Fibroblast of skin of right biceps (primary cell): ENCODE measurements around the gene STK36.

ENCODE experiments used
- DNase-seq: peaks from one replicate; pipeline ENCODE4 v3.0.0-alpha.2; 2013

The STK36 gene, protein sequence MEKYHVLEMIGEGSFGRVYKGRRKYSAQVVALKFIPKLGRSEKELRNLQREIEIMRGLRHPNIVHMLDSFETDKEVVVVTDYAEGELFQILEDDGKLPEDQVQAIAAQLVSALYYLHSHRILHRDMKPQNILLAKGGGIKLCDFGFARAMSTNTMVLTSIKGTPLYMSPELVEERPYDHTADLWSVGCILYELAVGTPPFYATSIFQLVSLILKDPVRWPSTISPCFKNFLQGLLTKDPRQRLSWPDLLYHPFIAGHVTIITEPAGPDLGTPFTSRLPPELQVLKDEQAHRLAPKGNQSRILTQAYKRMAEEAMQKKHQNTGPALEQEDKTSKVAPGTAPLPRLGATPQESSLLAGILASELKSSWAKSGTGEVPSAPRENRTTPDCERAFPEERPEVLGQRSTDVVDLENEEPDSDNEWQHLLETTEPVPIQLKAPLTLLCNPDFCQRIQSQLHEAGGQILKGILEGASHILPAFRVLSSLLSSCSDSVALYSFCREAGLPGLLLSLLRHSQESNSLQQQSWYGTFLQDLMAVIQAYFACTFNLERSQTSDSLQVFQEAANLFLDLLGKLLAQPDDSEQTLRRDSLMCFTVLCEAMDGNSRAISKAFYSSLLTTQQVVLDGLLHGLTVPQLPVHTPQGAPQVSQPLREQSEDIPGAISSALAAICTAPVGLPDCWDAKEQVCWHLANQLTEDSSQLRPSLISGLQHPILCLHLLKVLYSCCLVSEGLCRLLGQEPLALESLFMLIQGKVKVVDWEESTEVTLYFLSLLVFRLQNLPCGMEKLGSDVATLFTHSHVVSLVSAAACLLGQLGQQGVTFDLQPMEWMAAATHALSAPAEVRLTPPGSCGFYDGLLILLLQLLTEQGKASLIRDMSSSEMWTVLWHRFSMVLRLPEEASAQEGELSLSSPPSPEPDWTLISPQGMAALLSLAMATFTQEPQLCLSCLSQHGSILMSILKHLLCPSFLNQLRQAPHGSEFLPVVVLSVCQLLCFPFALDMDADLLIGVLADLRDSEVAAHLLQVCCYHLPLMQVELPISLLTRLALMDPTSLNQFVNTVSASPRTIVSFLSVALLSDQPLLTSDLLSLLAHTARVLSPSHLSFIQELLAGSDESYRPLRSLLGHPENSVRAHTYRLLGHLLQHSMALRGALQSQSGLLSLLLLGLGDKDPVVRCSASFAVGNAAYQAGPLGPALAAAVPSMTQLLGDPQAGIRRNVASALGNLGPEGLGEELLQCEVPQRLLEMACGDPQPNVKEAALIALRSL (N-terminal part only)

DNA sequence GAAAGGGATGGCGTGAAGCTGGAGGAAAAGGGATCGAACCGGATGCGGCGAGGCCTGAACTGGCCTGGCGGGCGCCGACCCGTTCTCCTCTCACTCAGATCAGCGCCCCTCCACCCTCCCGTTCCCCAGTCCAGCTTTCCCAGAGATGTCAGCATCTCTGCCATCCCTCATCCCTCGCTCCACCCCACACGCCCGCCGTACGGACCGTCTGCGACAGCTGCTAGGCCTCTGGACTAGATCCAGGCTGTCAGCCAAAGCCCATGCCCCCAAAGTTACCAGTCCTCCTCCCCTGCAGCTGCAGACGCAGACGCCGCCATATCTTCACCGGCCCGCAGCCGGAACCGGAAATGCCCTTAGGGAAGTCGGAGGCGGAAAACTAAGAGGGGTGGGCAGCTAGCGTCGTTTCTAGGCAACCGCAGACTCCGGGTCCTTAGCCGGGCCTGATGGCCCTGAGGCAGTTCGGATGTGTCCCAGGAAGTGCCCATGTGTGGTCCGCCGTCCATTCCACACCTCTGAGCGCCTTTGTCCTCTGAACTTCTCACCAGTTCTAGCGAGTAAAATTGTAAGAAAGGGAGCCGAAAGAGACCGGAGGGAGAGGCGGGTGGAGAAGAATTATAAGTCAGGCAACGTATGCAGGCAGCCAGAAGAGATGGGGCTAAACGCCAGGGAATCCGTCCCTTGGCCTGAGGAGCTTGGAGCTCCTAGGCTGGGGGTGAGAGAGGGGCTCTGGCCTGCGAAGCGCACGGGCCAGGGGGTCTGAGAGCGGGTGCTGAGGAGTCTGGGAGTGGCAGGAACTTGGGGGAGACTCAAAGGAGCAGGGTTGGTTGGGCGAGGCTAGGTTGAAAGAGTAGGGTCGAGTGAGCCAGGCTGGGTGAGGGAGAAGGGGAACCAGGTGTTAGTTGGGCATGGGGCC is at the start of gene STK36, which contains the start of gene RNF25:
Gene STK36, plus strand, starts transcription at position 433 of the 913 bp plus-strand sequence. CDS start 744 bp downstream, outside the sequence.
Gene RNF25, minus strand, starts transcription at position 349 of the 913 bp plus-strand sequence. Its CDS starts 32 bp downstream, at position 317.
- DNase-seq: peak; percentile 90

DNA sequence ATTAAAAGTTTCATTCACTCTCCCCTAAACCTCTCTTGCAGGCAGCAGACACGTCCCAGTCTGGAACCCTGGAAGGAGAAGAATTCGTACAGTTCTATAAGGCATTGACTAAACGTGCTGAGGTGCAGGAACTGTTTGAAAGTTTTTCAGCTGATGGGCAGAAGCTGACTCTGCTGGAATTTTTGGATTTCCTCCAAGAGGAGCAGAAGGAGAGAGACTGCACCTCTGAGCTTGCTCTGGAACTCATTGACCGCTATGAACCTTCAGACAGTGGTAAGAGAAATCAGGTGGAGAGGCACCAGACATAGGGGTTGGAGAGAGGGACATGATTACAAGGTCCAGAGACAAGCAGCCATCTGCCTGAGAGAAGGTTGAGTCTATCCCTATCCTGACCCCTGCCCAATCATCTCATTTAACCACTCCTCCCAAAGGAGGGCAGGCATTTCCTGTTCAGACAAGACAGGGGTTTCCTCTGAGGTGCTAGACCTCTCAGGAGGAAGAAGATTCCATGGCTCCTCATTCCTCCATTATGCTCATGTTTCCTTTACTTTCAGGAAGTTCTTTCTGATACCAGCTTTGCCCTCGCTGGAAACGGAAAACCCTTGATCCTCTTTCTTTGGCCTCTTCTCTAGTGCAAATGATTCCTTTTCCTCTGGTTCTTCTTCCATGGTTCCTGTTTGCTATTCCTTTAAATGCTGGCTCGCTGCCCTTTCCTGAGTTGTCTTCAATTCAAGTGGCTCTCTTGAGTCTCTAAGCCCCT is 49.1 kb upstream of the STK36 start:
- DNase-seq: peak; percentile 36

GRCh38 chr2:218623366-218623705 is 48.5 kb upstream of the STK36 start:
- no peak for DNase-seq

GRCh38 chr2:218626369-218626768 is 45.5 kb upstream of the STK36 start:
- no peak for DNase-seq

DNA sequence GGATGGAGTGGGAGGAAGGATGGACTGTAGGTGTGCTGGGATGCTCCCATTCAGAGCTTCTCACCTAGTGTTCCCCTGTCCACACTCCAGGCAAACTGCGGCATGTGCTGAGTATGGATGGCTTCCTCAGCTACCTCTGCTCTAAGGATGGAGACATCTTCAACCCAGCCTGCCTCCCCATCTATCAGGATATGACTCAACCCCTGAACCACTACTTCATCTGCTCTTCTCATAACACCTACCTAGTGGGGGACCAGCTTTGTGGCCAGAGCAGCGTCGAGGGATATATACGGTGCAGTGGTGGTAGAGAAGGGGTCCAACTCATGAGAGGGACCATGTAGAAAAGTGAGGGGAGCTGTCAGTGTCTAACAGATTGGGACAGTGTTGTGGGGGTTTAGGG is 43.9 kb upstream of the STK36 start:
- no peak for DNase-seq

DNA sequence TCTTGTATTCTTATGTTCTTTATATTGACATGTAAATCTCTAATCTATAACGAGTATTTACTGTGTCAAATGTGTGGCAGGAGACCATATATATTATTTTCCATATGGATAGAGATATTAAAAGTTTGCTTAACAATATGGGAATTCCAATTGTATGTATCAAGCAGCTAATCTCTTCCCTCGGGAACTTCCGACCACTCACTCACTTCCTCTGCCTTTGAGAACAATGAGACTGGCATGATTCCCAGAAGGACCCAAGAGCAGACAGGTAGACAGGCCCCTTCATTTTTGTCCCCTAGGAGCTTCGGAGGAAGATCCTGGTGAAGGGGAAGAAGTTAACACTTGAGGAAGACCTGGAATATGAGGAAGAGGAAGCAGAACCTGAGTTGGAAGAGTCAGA is 40.0 kb upstream of the STK36 start:
- peak; percentile 65 for DNase-seq

DNA sequence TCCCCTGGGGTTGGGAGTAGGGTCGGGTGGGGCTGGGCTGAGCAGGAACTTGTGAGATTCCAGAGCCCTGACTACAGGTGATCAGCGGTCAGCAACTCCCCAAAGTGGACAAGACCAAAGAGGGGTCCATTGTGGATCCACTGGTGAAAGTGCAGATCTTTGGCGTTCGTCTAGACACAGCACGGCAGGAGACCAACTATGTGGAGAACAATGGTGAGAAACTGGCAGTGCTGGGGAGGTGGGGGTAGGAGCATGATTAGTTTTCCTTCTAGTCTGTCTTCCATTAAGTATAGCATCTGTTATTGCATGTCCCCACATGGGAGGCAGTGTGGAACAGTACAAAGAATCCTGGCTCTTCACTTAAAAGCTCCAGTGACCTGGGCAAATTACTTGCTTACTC is 36.2 kb upstream of the STK36 start:
- no peak for DNase-seq

GRCh38 chr2:218638372-218638771 is 33.5 kb upstream of the STK36 start:
- no peak for DNase-seq

DNA sequence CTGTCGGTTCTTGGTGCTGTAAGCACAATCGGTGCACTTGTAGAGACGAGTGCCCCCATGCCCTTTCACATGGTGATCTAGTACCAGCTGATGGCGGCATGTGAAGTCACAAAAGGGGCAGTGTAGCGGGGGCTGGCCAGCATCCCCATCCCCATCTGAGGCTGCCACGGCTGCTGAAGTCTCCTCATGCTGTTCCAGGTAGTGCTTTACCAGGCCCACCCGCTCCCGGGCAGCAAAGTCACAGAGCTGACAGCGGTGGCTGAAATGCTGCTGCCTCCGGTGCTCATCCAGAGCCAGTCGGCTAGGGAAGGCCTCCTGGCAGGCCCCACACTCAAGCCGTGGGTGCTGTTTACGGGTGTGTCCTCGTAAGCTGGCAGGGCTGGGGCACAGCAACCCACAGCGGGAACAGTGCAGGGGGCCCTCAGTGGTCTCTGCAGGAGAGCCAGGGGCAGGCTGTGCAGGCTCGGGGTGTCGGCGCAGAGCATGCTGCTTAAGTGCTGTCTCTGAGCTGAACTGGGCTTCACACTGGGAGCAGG is 29.7 kb upstream of the STK36 start:
- no peak for DNase-seq

- no peak for DNase-seq
Measured at GRCh38 chr2:218642786-218643185, 29.1 kb upstream of the STK36 start.

DNA sequence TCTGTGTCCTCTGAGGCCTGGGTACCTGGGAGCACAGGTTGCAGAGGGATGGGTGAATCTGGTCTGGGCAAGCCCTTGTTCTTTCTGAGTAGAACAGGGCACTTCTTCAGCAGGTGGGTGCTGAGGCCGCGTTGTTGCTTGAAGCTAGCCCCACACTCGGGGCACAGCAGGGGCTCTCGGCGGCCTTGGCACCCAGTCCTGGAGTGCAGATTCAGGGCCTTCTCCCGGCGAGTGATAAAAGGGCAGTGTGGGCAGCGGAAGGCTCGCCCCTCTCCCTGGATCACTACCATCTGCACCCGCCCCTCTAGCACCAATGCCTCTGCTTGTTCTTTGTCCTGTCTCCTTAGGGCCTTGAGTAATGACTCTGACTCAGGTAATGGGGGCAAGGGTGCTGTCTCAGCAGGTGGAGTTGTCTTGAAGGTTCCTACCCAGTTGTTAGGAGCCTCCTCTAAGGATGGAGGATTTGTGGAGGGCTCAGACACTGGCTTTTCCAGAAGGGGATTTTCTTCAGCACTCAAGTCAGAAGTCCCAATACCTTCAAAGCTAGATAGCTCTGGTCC is 28.1 kb upstream of the STK36 start:
- DNase-seq: no peak

GRCh38 chr2:218644721-218645120 is 27.2 kb upstream of the STK36 start:
- no peak for DNase-seq

DNA sequence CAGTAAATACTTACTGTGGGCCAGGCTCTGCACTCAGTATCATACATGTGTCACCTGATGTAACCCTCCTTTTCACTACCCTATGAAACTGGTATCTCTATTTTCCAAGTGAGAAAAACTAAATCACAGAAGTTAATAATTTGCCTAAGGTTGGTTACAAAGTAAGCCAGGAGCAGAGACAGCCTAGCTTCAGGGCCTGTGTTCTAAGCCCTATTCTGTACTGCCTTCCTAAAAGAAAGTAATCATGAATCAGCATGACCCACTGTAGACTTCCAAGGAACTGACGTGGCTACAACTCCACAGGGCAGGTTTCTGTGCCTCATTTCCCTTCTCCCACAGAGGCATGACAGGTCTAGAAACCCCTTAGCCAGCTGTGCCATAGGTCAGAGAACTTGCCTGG is 26.8 kb upstream of the STK36 start:
- DNase-seq: peak; percentile 12

- DNase-seq: peak; percentile 51
Measured at GRCh38 chr2:218648088-218648786, 23.6 kb upstream of the STK36 start.

DNA sequence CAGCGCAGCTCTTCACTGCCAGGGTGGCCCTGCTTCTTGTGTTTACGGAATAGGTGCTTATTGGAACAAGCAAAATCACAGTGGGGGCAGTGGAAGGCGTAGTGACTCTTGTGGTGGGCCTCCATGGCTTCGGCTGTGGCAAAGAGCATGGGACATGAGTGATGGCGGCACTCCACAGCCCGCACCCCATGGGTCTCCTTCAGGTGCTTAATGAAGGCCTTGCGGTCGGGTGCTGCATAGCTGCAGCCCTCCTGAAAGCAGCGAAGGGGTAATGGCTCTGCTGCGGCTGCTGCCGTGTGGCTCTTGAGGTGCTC is 23.1 kb upstream of the STK36 start:
- DNase-seq: no peak

GRCh38 chr2:218655751-218656150 is 16.1 kb upstream of the STK36 start:
- no peak for DNase-seq

- DNase-seq: peak; percentile 32
Measured at GRCh38 chr2:218658671-218659257, 13.1 kb upstream of the STK36 start.

GRCh38 chr2:218659258-218659987 is 12.5 kb upstream of the STK36 start, which contains the start of the genes BCS1L and ZNF142:
Gene BCS1L (plus strand): TSS chr2:218659683. CDS start chr2:218660988, 1,305 bp downstream.
Gene ZNF142 (minus strand): TSS chr2:218659623. CDS start chr2:218656429, 3,194 bp downstream.
- peak; percentile 88 for DNase-seq

DNA sequence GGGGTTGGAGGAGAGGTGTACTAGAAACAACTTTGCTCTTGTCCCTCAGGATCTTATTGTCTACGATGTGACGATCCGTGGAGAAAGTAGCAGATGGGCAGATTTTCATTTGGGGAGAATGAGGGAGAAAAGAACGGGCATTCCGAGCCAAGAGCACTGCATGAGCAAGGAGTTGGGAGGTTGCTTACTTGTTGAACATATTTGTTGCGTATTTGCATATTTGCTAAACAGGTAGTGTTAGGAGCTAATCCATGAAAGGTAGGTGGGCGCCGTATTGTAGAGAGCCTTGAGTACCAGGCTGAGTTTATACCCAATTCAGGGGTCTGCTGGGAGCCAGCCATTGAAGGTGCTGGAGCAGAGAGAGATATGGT is 11.9 kb upstream of the STK36 start:
- no peak for DNase-seq
